ENCODE measurements around the gene ALPL. TPM values are rescaled to one million over a fixed set of nuclear protein-coding genes. Genes with fewer than 3 reads are reported as not detected.

ALPL gene
- total and polyA plus RNA-seq, 8 donors, result 2.9 to 12.0 (median 7.0) TPM; not detected in 2

DNA sequence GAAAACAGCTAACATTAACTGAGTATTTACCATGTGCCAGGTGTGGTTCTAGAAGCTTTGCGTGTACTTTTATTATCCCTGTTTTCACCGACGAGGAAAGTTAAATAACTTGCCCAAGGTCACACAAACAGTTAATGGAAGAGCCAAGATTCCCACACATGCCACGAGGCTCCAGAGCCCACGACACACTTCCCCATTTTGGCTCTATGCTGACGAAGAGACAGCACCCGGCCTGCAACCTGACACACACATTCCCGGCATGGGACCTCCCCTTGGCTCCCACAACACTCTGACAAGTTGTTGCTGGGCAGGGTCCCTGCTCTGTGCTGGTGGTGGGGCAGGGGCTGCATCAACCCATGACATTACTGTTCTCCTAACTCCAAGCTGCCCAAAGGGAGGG is 107.1 kb downstream of the ALPL start:
- Histone ChIP-seq H3K27ac (peak overlapping the region in 1 of 5 donors; percentile 12), H3K9me3 (no peaks in the 10 kb centered on the region), H3K27me3 (peaks cover 0 to 17% (median 0%) of the 10 kb centered on the region in 3 donors), H3K4me1 (peaks cover 16 to 53% (median 30%) of the 10 kb centered on the region in 4 donors), H3K36me3 (peaks cover 2 to 37% (median 24%) of the 10 kb centered on the region in 4 donors), H3K4me3 (no peak overlapping the region)
- WGBS, 5 donors, result 37 to 50% (median 46%) methylated on average over 8 of the region's 8 CpGs
- intact Hi-C loops (cut with DNase I; ENCODE audit: low total_unique reads), result no loop called here
- no peak for DNase-seq
- TF ChIP-seq EP300 (IDR thresholded peaks at IDR 0.05) (no peak), POLR2A (IDR thresholded peaks at IDR 0.05) (no peak), POLR2AphosphoS5 (IDR thresholded peaks at IDR 0.05) (no peak)
- TF ChIP-seq, protein P1, sequence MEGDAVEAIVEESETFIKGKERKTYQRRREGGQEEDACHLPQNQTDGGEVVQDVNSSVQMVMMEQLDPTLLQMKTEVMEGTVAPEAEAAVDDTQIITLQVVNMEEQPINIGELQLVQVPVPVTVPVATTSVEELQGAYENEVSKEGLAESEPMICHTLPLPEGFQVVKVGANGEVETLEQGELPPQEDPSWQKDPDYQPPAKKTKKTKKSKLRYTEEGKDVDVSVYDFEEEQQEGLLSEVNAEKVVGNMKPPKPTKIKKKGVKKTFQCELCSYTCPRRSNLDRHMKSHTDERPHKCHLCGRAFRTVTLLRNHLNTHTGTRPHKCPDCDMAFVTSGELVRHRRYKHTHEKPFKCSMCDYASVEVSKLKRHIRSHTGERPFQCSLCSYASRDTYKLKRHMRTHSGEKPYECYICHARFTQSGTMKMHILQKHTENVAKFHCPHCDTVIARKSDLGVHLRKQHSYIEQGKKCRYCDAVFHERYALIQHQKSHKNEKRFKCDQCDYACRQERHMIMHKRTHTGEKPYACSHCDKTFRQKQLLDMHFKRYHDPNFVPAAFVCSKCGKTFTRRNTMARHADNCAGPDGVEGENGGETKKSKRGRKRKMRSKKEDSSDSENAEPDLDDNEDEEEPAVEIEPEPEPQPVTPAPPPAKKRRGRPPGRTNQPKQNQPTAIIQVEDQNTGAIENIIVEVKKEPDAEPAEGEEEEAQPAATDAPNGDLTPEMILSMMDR (IDR thresholded peaks at IDR 0.05), result no peak

DNA sequence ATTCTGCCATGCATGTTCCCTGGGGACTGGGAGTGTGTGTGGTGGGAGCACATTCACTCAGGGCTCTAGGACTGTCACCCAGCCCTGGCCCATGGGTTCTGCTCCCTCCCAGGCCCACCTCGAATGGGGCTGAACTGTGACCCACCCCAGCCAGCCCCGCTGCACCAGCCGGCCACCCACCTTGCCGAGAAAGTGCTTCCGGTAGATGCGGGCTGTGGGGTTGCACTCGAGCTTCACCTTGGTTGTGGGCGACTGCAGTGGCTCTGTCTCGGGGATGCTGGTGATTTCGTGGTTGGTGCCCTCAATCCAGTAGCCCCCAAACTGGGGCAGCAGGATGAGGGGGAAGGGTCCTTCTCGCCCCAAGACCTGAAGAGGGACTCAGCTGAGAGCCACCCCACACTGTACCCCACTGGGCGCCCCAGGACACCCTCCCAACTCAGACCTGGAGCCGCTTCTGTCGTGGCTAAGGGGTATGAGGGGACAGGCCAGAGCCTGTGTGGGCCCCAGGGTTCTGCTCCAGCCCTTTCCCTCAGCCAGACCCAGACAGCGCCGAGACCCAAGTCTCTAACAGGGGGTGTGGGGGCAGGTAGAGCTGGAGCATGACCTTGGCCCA is 108.0 kb downstream of the ALPL start:
- no peak overlapping the region for H3K4me3 ChIP-seq
- no peaks in the 10 kb centered on the region for H3K9me3 ChIP-seq
- whole genome bisulfite sequencing, 5 donors, result 79 to 92% (median 88%) methylated on average over 10 to 16 of the region's 16 CpGs
- peaks cover 0 to 28% (median 16%) of the 10 kb centered on the region in 4 donors for H3K36me3 ChIP-seq
- H3K4me1 ChIP-seq, result peaks cover 20 to 61% (median 37%) of the 10 kb centered on the region in 4 donors
- peaks cover 0 to 24% (median 4%) of the 10 kb centered on the region in 3 donors for H3K27me3 ChIP-seq
- no peak overlapping the region for H3K27ac ChIP-seq
- DNase-seq, result no peak
- intact Hi-C loops (cut with DNase I; ENCODE audit: low total_unique reads), result no loop called here
- TF ChIP-seq, protein P1 (IDR thresholded peaks at IDR 0.05), result no peak
- no peak for TF ChIP-seq POLR2AphosphoS5 (IDR thresholded peaks at IDR 0.05)
- TF ChIP-seq POLR2A (IDR thresholded peaks at IDR 0.05), result no peak
- TF ChIP-seq EP300 (IDR thresholded peaks at IDR 0.05), result no peak

DNA sequence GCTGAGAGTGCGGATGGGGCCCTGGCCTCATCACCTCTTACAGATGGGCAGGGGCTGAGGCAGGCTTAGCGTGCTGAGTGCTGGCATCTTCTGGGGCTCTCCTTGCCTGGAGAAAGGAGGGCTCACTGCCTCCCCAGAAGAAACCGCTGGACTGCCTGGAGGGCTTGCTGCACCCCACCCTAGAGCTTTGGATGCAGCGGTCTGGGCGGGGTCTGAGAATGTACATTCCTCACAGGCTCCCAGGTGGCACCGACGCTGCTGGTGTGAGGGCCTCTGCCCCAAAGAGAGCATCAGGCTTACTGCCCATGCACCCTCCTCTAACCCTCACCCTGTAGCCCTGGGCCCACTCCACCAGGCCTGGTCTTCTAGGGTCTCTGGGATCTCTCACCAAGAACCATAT is 108.8 kb downstream of the ALPL start:
- no peak for DNase-seq
- Histone ChIP-seq H3K27me3 (peaks cover 0 to 30% (median 8%) of the 10 kb centered on the region in 3 donors), H3K4me3 (no peak overlapping the region), H3K9me3 (no peaks in the 10 kb centered on the region), H3K4me1 (peaks cover 25 to 67% (median 42%) of the 10 kb centered on the region in 4 donors), H3K27ac (peak overlapping the region in 1 of 5 donors; percentile 24), H3K36me3 (peaks cover 0 to 20% (median 8%) of the 10 kb centered on the region in 4 donors)
- intact Hi-C loops (cut with DNase I; ENCODE audit: low total_unique reads), result no loop called here
- 70 to 81% (median 76%) methylated on average over 6 to 7 of the region's 7 CpGs for WGBS, 5 donors
- TF ChIP-seq POLR2A (IDR thresholded peaks at IDR 0.05) (no peak), POLR2AphosphoS5 (IDR thresholded peaks at IDR 0.05) (no peak), EP300 (IDR thresholded peaks at IDR 0.05) (no peak)
- TF ChIP-seq, protein P1 (IDR thresholded peaks at IDR 0.05), result no peak

DNA sequence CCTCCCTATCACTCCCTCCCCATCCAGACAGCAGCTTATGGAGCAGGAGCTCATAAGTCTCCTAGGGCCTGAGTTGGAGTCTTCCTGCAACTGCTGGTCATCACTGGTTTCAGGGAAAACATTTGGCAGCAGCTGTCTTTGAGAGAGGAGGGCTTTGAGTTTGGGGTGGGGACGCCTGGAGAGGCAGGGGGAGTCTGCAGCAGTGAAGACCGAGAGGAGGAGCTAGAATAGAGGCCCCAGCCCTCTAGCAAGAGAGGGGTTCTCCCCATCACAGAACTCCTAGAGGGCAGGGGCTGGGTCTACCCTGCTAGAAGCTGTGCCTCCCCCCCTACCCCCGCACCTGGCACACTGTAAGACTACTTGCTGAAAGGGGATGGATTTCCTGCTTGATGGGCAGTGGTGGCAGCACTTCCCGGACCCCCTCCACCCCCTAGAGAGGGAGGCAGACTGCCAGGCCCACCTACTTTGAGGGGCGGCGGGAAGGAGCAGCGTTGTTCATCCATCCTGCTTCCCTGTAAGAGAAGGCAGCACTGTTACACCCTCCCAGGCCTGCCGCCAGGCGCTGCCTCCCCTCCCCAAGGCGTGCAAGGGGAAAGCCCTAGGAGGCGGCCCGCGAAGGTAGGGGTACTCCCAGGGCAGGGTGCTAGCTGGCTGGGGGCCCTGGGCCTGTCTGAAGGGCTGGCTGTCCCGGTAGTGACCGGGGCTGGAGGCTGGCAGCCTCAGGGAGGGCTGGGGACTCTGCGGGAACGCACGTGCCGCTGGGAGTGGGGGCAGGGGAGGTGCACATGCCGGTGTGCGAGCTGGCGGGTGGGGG is 109.5 kb downstream of the ALPL start:
- Histone ChIP-seq H3K4me3 (no peak overlapping the region), H3K4me1 (peaks cover 30 to 73% (median 49%) of the 10 kb centered on the region in 4 donors), H3K27ac (peak overlapping the region in 4 of 5 donors; percentile 7 to 77 (median 17)), H3K27me3 (peaks cover 0 to 37% (median 8%) of the 10 kb centered on the region in 3 donors), H3K9me3 (no peaks in the 10 kb centered on the region), H3K36me3 (peaks cover 0 to 13% (median 2%) of the 10 kb centered on the region in 4 donors)
- peak; percentile 47 to 73 for DNase-seq
- intact Hi-C loops (cut with DNase I; ENCODE audit: low total_unique reads), result no loop called here
- WGBS, 5 donors, result 17 to 29% (median 26%) methylated on average over 17 to 22 of the region's 22 CpGs
- TF ChIP-seq EP300 (IDR thresholded peaks at IDR 0.05) (no peak), POLR2A (IDR thresholded peaks at IDR 0.05) (no peak), POLR2AphosphoS5 (IDR thresholded peaks at IDR 0.05) (no peak)
- TF ChIP-seq, protein P1 (IDR thresholded peaks at IDR 0.05), result no peak

All from stomach (tissue), 9 donors.